ENCODE measurements around the gene LRFN3.
"Not testable (repeated sequence)": the region's sequence is repeated elsewhere in the genome, so short reads cannot be mapped to it uniquely, and the experiment has no call there.

Gene LRFN3

DNA sequence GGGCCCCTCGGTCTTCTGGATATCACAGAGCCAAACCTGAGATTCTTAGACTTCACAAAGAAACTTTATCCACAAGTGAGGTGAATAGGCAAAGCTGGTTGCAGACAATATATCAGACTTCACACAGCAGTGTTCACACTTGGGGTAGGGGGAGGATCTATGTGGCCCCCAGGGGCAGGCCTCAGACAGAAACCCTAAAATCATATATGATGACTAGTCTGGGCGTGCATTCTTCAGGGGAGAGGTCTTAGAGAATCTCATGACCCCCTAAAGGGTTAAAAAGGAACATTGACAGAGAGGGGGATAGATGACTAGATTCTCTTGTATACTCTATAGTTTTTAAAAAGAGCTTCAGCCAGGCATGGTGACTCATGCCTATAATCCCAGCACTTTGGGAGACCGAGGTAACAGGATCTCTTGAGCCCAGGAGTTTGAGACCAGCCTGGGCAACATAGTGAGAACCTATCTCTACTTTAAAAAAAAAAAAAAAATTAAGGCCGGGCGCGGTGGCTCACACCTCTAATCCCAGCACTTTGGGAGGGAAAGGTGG is 30.9 kb upstream of the LRFN3 start:
- DNase-seq: no peak

DNA sequence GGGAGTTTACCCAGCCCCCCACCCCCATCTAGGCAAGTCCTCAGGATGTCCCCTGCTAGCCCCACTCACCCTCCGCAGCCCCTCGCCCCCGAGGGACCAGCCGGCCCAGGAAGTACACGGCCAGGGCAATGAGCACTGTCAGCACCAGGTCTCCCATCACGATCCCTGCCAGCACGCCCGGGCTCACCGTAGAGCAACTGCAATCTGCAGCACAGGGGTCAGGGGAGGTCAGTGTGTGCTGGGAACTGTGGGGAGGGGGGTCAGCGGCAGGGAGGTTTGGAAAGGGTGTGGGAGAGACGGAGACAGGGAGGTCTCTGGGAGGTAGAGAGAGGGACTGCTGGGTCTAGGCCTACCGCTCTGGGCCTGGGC is 28.8 kb upstream of the LRFN3 start:
- DNase-seq: no peak

DNA sequence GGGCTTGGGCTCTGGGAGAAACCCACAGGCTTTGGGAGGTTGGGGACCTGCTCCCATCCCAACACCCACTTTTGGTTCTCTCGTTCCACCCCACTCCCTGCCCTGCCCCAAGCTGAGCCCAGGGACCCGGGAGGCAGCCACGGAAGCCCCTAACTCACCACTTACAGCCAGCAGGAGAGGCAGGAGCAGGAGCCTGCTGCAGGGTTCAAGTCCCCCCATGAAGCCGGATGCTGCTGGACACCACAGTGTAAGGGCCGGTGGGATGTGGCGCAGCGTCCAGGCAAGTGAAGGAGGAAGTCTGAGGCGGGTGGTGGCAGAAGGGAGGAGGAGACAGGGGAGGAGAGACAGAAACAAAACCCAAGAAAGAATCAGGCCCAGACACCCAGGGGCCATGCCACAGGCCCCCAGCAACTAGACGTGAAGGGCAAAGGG is 28.1 kb upstream of the LRFN3 start, which contains the start of gene TYROBP:
Gene TYROBP (minus strand): TSS at position 286 of the 432 bp plus-strand sequence. CDS start 67 bp downstream, at position 219.
- DNase-seq: no peak

DNA sequence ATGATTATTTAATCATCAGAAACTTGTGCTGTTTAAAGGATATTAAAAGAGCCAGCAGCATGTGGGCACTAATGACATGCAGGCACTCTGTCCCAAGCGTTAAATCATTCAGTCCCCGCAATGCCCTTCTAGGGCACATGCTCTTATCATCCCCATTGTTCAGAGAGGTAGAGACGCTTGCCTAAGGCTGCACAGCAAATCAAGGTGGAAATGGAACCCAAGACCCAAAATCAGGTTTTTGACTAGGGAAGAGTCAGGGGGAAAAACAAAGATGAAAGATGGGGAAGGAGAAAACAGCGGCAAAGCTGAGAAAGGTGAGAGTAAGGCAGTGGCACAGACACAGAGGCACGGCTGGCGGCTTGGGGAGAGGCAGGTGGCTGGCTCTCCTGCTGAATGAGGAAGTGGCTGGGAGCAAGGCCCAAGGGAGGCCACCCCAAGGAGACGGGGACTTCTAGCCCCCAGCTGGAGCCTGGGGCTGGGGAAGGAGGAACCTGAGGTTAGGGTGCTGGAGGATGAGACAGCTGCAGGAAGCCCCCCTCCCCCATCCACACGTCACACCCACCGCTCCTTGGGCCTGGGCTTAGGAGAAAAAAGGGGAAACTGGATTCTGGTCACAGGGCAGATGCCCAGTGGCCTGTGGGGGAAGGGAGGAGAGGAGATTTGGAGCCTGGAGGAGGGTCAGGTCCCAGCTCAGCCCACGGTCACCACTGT is 27.0 kb upstream of the LRFN3 start:
- DNase-seq: no peak

DNA sequence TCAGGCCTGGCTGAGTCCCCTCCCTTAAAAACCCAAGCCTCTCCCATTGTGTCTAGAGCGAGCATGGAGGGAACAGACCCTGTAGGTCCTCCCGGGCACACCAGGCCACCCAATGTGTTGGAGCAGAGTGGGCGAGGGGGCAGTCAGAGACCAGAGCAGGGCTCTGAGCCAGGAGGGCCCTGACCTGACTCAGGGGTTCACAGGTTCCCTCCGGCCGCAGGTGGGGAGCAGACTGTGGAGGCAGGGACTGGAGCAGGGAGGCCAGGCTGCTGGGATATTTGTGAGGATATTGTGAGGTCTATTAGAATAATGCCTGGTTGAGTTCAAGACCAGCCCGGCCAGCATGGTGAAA is 26.5 kb upstream of the LRFN3 start:
- DNase-seq: no peak

DNA sequence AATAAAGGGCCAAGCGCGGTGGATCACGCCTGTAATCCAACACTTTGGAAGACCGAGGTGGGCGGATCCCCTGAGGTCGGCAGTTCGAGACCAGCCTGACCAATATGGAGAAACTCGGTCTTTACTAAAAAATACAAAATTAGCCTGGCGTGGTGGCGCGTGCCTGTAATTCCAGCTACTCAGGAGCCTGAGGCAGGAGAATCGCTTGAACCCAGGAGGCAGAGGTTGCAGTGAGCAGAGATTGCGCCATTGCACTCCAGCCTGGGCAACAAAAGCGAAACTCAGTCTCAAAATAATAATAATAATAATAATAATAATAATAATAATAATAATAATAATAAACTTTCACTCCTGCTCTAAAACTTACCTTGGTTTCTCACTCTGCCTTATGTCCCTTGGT is 25.8 kb upstream of the LRFN3 start:
- DNase-seq: not testable (repeated sequence)

DNA sequence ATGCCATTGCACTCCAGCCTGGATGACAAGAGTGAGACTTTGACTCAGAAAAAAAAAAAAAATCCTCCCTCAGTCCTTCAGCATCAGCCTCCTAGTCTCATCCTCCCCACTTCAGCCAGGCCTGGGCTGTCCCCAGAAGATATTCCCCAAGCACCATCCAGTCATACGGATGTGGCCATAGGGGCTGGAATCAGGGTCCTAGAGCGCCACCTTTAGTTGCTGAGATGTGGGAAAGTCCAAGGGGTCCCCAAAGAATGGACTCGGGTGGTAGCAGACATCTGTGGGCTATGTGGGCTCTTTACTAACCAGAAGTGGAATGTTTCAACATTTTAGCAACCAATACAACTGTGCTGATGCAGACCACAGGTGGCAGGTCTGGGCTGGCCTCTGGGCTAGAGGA is 25.0 kb upstream of the LRFN3 start:
- no peak for DNase-seq

DNA sequence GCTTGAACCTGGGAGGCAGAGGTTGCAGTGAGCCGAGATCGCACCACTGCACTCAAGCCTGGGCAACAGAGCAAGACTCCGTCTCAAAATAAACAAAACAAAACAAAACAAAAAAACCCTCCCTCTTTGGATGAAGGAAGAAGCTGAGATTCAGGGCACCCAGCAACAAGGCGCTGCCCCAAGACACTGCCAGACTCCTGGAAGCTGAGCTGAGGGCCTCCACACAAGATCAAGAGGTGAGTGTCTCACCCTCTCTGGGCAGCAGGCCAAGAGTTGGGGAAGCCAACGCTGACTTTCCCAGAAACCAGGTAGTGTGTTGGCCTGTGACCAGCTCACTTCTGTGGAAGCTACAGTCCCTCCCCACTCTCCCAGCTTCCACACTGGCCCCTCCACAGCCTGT is 24.4 kb upstream of the LRFN3 start:
- DNase-seq: no peak

DNA sequence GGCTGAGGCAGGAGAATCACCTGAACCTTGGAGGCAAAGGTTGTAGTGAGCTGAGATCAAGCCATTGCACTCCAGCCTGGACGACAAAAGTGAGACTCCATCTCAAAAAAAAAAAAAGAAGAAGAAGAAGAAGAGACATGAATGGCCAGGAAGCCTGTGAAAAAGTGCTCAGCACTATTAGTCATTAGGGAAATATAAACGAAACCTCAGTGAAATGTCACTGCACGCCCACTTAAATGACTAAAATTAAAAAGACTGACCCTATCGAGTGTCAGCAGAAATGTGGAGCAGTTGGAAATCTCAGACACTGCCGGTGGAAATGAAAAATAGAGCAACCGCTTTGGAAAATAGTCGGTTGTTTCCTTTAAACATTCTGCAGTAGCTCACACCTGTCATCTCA is 22.6 kb upstream of the LRFN3 start:
- DNase-seq: no peak

DNA sequence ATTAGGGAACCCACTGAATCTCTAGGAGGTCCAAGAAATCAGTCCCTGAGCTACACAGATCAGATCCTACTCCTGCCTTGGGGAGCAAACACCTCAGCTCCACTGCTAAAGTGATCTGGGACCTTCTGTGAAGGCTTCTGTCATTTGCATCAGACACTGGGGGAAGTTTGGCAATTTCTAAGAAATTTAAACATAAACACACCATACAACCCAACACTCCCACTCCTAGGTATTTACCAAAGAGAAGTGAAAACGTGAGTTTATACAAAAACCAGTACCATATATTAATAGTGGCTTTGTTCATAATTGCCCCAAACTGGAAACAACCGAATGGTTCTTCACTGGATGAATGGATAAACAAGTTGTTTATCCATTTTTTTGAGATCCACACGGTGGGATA is 20.7 kb upstream of the LRFN3 start:
- DNase-seq: no peak

DNA sequence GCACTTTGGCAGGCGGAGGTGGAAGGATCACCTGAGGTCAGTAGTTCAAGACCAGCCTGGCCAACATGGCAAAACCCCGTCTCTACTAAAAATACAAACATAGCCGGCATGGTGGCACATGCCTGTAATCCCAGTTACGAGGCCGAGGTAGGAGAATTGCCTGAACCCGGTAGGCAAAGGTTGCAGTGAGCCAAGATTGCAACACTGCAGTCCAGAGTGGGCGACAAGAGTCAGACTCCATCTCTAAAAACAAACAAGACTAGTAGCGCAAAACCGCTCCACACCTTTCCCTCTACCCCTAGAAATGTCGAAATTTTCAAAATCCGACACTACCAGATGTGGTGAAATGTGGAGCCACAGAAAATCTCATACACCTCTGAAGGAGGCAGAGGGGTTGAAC is 16.9 kb upstream of the LRFN3 start:
- DNase-seq: no peak

DNA sequence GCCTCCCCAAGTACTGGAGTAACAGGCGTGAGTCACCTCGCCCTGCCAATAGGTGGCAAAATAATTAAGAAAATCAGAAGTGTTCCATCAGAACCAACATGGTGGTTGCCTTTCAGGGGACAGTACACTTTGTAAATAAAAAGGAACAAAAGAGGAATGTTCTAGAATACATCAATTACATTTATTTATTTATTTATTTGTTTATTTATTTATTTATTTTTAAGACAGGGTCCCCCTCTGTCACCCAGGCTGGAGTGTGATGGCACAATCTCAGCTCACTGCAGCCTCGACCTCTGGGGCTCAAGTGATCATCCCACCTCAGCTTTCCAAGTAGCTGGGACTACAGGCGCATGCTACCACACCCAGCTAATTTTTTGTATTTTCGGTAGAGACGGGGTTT is 15.2 kb upstream of the LRFN3 start:
- no peak for DNase-seq

DNA sequence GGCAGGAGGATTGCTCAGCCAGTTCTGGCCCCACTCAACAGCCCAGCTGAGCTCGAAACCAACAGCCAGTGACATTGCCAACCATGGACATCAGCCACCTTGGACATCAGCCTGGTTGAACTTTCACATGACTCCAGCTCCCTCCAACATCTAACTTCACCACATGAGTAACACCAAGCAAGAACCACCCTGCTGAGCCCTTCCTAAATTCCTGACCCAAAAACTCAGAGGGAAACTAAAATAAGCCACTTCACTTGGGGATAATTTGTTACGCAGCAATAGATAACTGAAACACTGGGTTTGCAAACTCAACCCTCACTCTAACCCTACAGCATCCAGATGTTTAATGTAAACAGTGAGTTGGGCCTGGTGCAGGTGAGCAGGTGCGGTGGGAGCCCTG is 10.7 kb upstream of the LRFN3 start:
- DNase-seq: no peak

DNA sequence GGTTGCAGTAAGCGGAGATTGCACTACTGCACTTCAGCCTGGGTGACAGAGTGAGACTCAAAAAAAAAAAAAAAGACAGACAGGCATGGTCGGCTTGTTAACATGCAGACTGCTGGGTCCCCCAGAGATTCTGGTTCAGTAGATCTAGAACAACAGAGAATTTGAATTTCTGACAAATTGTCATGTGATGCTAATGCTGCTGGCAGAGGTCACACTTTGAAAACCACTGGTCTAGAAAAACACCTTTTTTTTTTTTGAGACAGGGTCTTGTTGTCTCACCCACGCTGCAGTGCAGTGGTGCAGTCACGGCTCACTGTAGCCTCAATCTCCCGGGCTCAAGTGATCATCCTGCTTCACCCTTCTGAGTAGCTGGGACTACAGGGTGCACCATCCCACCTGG is 7.7 kb upstream of the LRFN3 start:
- no peak for DNase-seq

DNA sequence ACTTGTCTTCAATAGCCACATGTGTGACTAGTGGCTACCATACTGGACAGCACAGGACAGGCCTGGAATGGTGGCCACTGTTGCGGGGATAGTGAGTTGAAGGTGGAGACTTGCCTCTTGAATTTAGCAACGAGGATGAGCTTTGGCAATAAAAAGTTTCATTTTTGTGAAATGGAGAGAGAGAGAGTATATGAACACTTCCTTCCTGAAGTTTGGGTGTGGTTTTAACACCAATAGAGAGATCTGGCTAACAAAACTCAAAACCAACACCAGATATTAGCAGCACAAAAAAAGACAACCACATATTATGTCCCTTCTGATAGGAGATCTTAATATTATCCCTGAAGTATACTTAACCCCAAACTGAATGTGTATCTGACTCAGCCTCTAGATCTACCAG is 6.3 kb upstream of the LRFN3 start:
- no peak for DNase-seq

DNA sequence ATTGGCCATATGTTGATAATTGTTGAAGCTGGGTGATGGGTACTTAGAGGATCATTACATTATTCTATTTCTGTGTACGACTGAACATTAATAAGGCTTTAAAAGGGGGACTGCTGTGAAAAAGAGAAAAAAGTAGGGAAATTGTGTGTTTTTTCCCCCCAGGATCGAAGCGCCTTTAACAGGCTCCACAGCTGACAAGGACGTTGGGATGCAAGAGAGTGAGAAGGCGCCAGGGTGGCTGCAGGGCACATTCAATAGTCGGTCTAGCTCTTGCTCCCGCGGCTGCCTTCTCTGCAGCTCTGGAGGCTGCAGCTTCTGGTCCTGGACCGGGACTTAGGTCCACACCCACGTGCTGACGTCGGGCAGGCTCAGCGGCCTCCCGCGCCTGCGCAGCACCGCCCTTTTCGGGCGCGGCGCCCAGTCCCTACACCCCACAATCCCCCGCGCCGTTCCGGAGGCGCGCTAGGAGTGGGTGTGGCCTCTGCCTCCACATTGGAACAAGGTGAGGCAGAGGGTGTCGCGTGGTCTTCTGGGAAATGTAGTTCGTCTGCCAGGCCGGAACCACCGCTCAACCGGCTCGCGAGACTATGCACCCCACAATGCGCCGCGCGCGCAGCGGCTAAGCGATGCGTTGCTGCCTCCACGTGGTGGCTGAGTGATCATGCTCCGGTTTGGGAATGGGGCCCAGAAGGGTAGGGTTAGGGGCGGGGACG is 4.9 kb upstream of the LRFN3 start:
- peak; percentile 97 to 98 for DNase-seq

DNA sequence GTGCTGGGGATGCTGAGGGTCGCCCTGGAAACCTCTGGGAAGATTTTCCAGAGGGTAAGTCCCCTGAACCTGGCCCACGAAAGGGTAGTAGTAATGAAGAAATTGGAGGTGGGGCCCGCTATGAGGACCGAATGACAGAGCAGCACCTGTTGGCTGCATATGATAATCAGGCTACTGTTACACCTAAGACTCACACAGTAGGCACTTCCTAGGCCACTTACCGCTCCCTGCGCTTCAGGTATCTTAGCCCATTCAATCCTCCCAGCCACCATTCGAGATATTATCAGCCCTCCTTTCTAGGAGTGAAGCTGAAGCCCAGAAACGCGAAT is 4.3 kb upstream of the LRFN3 start:
- DNase-seq: no peak

DNA sequence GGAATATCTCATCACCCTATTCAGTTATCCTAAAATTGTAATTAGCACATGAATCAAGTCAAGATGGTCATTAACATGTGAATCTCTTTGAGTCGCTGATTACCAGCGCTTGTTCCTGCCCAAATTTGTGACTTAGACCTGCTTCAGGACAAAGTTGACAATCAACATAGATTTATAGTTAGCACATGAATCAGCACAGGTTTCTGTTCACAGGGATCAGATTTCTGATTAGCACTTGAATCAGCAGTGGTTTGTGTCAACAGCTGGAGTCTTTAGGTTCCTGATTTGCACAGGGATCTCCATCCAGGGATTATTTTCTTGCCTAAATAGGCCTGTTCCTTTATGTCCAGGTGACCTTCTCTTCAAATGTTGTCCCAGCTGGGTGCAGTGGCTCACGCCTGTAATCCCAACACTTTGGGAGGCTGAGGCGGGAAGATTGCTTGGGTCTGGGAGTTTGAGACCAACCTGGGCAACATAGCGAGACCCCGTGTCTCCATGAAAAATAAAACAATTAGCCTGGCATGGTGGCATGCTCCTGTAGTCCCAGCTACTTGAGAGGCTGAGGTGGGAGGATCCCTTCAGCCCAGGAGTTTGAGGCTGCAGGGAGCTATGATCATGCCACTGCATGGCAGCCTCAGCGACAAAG is 3.8 kb upstream of the LRFN3 start:
- no peak for DNase-seq

DNA sequence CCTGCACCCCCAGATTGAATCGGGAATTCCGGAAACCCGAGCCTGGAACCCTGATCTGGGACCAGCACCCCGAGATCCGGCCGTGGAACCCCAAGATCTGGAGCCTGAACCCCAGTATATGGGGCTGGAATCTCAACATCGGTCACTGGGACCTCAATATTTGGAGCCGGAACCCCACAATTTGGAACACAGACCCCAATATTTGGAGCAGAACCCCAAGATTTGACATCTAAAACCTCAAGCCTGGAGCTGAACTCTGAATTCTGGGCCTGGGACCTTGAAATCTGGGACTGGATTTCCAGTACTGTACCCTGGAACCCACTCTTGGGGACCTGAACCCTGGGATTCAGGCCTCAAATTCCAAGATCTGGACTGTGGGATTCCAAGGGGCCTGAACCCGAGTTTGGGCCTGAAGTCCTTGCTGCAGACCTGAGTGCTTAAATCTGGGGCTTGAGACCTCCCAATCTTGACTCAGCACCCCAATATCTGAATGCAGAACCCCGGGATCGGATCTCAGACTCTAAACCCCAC is 629 bp downstream of the LRFN3 start:
- DNase-seq: no peak

DNA sequence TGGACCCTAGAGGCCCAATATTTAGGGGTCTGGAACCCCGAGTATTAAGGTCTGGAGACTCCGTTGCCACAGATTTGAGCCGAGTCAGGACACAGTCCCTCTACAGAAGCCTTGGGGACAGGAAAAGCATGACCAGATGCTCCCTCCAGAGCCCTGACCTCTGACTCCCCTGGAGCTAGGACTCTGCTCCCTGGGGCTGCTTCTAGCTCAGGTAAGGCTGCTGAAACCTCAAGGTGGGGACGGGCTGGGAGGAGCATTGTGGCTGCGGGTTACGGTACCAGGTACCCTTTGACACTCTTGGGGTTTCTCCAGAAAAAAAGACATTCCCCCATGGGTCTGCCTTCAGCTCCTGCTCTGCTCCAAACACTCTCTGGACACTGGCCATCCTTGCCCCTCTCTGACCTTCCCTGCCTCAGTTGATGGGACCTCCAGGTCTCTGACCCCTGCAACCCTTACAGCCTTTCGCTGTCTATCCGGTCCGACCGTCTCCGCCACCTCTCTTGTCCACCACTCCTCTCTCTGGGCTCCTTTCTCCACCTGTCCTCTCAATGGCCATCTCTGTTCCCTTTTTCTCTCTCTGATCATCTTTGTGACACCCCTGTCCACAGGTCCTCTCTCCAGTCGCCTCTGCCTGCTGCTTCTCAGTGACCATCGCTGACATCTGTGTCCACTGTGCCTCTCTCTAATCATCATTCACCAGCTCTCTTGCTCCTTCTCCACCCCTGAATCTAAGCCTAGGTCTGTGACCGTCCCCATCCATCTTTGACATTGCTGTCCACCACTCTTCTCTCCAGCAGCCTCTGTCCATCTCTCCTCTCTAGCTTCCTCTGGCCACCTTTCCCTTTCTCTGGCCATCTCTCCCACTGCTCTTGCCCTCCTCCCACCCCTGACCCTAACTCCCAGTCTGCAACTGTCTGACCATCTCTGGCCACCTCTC is 1.4 kb downstream of the LRFN3 start:
- no peak for DNase-seq

DNA sequence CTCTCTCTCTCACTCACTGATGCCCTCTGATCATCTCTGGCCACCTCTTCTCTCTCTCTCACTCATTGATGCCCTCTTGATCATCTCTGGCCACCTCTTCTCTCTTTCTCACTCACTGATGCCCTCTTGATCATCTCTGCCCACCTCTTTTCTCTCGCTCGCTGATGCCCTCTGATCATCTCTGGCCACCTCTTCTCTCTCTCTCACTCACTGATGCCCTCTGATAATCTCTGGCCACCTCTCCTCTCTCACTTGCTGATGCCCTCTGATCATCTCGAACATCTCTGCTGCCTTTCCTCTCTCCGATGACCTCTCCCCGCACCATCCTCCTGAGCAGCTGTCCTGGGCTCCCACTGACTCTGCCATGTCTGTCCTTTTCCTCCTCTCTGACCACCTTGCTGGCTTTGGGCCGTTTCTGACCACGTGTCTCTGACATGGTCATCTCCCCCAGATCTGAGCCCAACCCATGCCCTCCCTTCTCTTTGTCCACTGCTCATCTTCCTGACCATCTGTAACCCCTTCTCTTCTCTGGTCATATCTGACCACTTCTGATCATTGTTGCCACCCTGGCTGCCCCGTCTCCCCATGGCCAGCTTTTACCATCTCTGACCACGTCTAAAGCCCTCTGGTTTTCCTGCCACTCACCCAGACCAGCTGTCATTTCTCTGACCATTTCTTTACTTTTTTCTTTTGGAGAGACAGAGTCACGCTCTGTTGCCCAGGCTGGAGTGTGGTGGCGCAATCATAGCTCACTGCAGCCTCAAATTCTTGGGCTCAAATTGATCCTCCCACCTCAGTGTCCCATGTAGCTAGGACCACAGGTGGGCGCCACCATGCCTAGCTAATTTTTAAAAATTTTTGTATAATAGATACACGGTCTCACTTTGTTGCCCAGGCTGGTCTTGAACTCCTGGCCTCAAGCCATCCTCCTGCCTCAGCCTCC is 2.4 kb downstream of the LRFN3 start:
- DNase-seq: no peak

Measured in SHP77 (cell line).